Measurements from ENCODE around the gene ISOC2. TPM values are rescaled to one million over a fixed set of nuclear protein-coding genes. Genes with fewer than 3 reads are reported as not detected.

Gene ISOC2
- total and polyA plus RNA-seq, 4 donors = 49.1 to 181 (median 118) TPM

DNA sequence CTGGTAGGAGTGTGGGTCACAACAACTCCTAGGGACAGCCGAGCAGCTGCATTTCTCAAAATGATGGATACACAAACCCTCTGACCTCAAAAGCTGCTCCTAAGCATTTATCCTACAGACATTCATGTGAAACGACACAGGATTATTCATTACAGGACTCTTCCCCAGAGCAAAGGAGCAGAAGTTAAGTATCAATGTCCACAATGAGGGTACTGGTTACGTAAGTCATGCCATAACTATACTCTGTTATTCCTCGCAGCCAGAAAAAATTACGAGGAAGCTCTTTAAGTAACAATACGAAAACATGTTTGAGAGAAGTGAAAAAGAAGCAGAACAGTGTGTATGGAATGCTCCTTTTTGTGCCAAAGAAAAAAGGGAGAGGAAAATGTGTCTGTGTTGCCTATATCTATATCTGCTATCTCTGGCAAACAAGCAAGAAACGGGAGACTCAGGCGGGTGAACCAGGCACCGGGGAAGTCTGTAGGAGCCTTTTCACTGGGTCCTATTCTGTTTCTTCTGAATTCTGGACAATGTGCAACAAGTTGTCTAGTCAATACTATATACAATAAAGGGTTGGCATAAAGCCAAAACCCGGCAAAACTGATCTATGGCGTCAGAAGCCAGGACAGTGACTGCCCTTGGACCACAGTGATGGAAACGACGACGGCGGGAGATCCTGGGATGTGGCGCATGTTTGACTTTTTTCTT lies 1.3 kb downstream of the ISOC2 start:
- 13% methylated on average over 16 of the region's 16 CpGs for WGBS
- H3K4me3 ChIP-seq (ENCODE audit: low read depth in 1 of 3, low read length in 3 of 3) = peak overlapping the region; percentile 77 to 86 (median 82)
- peak overlapping the region; percentile 52 to 93 for H3K27ac ChIP-seq (ENCODE audit: low read depth in 1 of 2, low read length in 2 of 2)
- peaks cover 0 to 7% (median 2%) of the 10 kb centered on the region in 4 donors for H3K36me3 ChIP-seq (ENCODE audit: control insufficient read depth in 4 of 4, insufficient read depth in 3 of 4, low read depth in 1 of 4, low read length in 3 of 4)
- DNase-seq (ENCODE audit: low spot score) = no peak
- no peaks in the 10 kb centered on the region for H3K27me3 ChIP-seq (ENCODE audit: control insufficient read depth in 4 of 4, insufficient read depth in 4 of 4, low read length in 3 of 4)
- H3K9ac ChIP-seq (ENCODE audit: low read depth in 1 of 2, low read length in 2 of 2) = no peak overlapping the region
- peaks cover 12 to 34% (median 27%) of the 10 kb centered on the region in 4 donors for H3K4me1 ChIP-seq (ENCODE audit: control insufficient read depth in 4 of 4, insufficient read depth in 4 of 4, low read length in 3 of 4)
- no peaks in the 10 kb centered on the region for H3K9me3 ChIP-seq (ENCODE audit: control insufficient read depth in 4 of 4, low read length in 3 of 4)
- TF ChIP-seq, protein P1, sequence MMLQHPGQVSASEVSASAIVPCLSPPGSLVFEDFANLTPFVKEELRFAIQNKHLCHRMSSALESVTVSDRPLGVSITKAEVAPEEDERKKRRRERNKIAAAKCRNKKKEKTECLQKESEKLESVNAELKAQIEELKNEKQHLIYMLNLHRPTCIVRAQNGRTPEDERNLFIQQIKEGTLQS (IDR thresholded peaks at IDR 0.05) = no peak
- peak; percentile 57 to 60 for TF ChIP-seq HNF4A (conservative IDR thresholded peaks at IDR 0.05)
- peak in 1 of 2 donors; percentile 5 for TF ChIP-seq RAD21 (IDR thresholded peaks at IDR 0.05)

DNA sequence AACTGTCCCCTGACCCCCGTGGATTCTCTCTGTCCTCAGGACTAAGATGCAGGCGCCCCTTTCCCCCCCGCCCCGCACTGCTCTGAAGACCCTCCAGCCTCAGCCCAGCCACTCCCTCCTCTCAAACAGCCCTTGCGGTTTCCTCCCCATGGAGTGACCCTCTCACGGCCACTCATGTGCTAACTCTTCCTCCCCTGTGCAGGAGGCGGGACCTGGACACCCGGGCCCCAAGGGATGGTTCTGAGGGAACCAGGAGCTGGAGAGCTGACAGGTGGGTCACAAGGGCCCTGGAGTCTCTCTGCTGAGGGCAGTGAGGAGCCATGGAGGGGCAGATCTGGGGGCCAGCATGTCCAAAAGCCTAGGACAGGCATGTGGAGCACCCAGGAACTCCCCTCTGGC lies 1.9 kb downstream of the ISOC2 start:
- H3K27me3 ChIP-seq (ENCODE audit: control insufficient read depth in 4 of 4, insufficient read depth in 4 of 4, low read length in 3 of 4) = no peaks in the 10 kb centered on the region
- no peak for DNase-seq (ENCODE audit: low spot score)
- H3K36me3 ChIP-seq (ENCODE audit: control insufficient read depth in 4 of 4, insufficient read depth in 3 of 4, low read depth in 1 of 4, low read length in 3 of 4) = peaks cover 0 to 7% (median 2%) of the 10 kb centered on the region in 4 donors
- no peak overlapping the region for H3K9ac ChIP-seq (ENCODE audit: low read depth in 1 of 2, low read length in 2 of 2)
- H3K4me3 ChIP-seq (ENCODE audit: low read depth in 1 of 3, low read length in 3 of 3) = peak overlapping the region in 2 of 3 donors; percentile 82 to 86
- TF ChIP-seq YY1 (IDR thresholded peaks at IDR 0.05) (no peak), FOXA2 (IDR thresholded peaks at IDR 0.05) (no peak), NR2F2 (IDR thresholded peaks at IDR 0.05) (no peak), EGR1 (IDR thresholded peaks at IDR 0.05; ENCODE audit: low read depth in 2 of 2) (no peak), HNF4A (conservative IDR thresholded peaks at IDR 0.05) (no peak), RAD21 (IDR thresholded peaks at IDR 0.05) (no peak), JUND (IDR thresholded peaks at IDR 0.05) (no peak), RXRA (IDR thresholded peaks at IDR 0.05) (no peak), HNF4G (IDR thresholded peaks at IDR 0.05) (no peak), TAF1 (conservative IDR thresholded peaks at IDR 0.05) (no peak), FOXA1 (IDR thresholded peaks at IDR 0.05) (no peak), REST (IDR thresholded peaks at IDR 0.05) (no peak), ZBTB33 (IDR thresholded peaks at IDR 0.05) (no peak), GABPA (IDR thresholded peaks at IDR 0.05 in 1 of 2, conservative IDR thresholded peaks at IDR 0.05 in 1 of 2) (no peak)
- TF ChIP-seq, protein P2, sequence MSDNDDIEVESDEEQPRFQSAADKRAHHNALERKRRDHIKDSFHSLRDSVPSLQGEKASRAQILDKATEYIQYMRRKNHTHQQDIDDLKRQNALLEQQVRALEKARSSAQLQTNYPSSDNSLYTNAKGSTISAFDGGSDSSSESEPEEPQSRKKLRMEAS (IDR thresholded peaks at IDR 0.05) = no peak
- TF ChIP-seq, protein P3, sequence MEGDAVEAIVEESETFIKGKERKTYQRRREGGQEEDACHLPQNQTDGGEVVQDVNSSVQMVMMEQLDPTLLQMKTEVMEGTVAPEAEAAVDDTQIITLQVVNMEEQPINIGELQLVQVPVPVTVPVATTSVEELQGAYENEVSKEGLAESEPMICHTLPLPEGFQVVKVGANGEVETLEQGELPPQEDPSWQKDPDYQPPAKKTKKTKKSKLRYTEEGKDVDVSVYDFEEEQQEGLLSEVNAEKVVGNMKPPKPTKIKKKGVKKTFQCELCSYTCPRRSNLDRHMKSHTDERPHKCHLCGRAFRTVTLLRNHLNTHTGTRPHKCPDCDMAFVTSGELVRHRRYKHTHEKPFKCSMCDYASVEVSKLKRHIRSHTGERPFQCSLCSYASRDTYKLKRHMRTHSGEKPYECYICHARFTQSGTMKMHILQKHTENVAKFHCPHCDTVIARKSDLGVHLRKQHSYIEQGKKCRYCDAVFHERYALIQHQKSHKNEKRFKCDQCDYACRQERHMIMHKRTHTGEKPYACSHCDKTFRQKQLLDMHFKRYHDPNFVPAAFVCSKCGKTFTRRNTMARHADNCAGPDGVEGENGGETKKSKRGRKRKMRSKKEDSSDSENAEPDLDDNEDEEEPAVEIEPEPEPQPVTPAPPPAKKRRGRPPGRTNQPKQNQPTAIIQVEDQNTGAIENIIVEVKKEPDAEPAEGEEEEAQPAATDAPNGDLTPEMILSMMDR (IDR thresholded peaks at IDR 0.05; ENCODE audit: low read depth, low read length, missing input control) = no peak
- no peak overlapping the region for H3K27ac ChIP-seq (ENCODE audit: low read depth in 1 of 2, low read length in 2 of 2)
- no peaks in the 10 kb centered on the region for H3K9me3 ChIP-seq (ENCODE audit: control insufficient read depth in 4 of 4, low read length in 3 of 4)
- 65% methylated on average over 8 of the region's 8 CpGs for WGBS
- H3K4me1 ChIP-seq (ENCODE audit: control insufficient read depth in 4 of 4, insufficient read depth in 4 of 4, low read length in 3 of 4) = peaks cover 12 to 34% (median 27%) of the 10 kb centered on the region in 4 donors
